GM12873 (cell line): ENCODE measurements around the gene SLC22A2.

ENCODE experiments used
- CTCF ChIP-seq: IDR thresholded peaks from 2 replicates; pipeline ENCODE4 v1.5.1; 2012; ENCODE audit warnings: low read depth, mild to moderate bottlenecking, moderate library complexity, low read length, control low read depth; ENCODE audit not compliant: insufficient read depth; ENCODE audit errors: missing control alignments

Gene SLC22A2

GRCh38 chr6:160170018-160170680, 88.5 kb downstream of the SLC22A2 start:
- TF ChIP-seq CTCF = no peak

DNA sequence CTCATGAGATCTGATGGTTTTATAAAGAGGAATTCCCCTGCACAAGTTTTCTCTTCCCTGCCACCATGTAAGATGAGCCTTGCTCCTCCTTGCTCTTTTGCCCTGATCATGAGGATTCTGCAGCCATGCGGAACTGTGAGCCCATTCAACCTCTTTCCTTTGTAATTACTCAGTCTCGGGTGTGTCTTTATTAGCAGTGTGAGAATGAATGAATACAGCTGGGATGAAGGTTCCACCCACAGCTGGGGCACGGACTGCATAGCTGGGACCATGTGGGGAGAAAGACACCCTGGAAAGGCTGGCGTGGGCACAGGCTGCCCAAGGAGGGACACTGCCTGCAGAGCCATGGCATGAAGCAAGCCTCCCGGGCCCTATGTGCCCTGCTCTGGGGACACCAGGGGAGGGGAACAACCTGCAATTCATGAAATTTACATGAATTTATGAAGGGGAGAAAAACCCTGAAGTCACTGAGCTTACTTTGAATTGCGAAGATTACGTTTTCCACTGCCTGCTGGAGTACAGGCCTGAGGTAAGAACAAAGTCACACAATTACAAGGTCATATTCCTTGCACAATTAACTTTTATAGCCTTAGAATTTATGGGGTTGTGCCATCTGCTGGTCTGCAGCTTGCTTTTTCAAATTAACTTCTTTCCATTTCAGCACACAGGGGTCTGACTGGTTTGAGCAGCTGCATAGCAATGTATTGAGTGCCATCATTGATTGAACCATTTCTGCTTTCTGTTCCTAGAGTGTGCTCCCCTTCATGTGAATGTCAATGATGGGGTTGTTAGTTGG, 90.8 kb downstream of the SLC22A2 start:
- TF ChIP-seq CTCF = no peak
